HG03520 (cell line): ENCODE results near the gene MAP1LC3B2.

Experiments
- ATAC-seq: cut with Tn5 transposase; IDR thresholded peaks from one replicate; pipeline ENCODE4 v1.9.1; 2021; ENCODE audit warnings: mild to moderate bottlenecking, moderate library complexity; ENCODE audit not compliant: unreplicated experiment

The MAP1LC3B2 gene

GRCh38 chr12:116610971-116611541 lies 51.9 kb downstream of the MAP1LC3B2 start:
- no peak for ATAC-seq

- no peak for ATAC-seq
These were observed 53.3 kb downstream of the MAP1LC3B2 start for GRCh38 chr12:116612436-116612835.

DNA sequence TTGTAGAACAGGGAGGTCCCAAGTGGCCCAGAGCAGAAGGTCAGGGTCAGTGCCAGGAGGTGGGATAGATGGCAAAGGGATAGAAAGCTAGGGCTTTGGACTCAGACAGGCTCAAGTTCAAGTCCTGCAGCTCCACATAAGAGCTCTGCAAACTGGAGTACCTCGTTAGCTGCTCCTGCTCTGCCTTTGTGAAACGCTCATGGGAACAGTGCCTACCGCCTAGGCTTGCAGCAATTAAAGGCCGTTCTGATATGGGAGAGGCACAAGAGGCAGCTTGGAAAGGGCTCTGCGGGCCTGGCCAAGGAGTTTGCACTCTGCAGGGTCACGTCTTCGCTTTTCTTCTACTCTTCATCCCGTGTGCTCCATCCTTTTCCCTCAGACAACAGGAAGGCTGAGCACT lies 54.1 kb downstream of the MAP1LC3B2 start:
- no peak for ATAC-seq

GRCh38 chr12:116614194-116614915 lies 55.2 kb downstream of the MAP1LC3B2 start:
- ATAC-seq, result no peak

DNA sequence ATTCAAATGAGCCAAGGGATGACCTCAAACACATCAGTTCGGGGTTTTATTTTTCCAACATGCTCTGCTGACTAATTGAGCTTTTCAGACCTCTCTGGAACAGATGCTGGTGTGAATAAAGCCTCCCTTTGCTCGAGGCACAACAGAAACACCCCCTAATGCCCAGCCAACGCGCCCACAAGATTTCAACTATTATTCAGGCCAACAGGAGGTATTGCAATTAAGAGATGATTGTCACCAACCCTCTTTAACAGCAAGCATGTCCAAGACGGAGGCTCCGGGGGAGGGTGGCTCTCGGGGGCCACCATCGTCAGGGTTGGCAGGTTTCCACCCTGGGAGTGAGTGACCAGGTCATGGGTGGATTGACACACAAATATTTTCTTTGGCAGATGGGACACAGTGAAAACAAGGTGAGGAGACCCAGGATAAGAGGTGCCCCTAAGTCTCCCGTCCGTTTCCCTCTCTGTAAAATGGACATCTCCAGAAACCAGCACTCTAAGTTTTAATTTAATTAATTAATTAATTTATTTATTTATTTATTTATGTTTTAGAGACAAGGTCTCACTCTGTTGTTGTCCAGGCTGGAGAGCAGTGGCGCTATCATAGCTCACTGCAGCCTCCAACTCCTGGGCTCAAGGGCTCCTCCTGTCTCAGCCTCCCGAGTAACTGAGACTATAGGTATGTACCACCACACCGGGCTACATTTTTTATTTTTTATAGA lies 56.1 kb downstream of the MAP1LC3B2 start:
- ATAC-seq, result no peak

DNA sequence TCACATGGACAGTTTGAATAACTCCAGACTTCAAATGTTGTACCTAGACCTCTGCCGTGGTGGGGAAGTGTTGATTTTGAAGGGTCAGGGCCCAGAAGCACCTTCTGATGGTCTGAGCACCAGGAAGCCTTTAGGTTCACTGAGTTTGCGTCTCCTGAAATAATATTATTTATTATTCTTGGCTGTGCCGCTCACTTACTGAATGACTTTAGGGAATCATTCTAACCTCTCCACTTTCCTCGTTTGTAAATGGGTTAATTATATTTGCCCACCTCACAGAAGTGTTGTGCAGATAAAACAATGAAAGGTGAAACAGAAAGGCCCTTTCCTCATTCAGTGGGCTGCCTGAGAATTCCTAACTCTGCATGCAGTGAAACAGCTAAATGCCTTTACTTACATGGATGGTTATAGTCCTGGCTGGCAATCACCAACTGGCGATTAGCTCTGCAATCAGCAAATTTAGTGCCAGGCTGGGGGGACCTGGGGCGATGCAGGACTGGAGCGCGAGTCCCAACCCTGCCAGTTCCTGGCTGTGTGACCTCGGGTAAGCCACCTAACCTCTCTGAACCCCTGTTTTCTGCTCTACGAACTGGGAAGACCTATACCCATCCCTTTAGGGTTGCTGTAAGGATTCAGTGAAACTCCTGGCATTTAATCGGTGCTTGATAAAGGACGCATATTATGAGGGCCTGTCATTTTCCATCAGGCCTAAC lies 57.5 kb downstream of the MAP1LC3B2 start:
- no peak for ATAC-seq

GRCh38 chr12:116619246-116619645 lies 60.1 kb downstream of the MAP1LC3B2 start:
- ATAC-seq, result no peak

DNA sequence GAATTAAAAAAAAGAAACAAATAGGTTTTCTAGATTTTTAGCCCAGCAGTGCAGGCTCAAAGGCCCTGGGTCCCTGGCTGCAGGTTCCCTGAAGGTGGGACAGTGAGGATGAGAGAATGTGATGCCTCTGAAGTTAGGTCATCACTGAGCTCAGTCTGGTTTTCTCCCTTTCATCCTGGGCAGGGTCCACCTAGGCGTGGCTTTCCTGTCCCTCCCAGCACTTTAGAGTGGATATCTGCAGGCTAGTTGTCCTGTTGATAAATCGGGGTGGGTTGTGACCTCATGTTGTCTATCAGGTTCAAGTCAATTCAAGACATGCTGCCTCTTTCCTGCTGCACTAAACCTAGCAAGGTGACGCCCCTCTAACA lies 60.9 kb downstream of the MAP1LC3B2 start:
- no peak for ATAC-seq

DNA sequence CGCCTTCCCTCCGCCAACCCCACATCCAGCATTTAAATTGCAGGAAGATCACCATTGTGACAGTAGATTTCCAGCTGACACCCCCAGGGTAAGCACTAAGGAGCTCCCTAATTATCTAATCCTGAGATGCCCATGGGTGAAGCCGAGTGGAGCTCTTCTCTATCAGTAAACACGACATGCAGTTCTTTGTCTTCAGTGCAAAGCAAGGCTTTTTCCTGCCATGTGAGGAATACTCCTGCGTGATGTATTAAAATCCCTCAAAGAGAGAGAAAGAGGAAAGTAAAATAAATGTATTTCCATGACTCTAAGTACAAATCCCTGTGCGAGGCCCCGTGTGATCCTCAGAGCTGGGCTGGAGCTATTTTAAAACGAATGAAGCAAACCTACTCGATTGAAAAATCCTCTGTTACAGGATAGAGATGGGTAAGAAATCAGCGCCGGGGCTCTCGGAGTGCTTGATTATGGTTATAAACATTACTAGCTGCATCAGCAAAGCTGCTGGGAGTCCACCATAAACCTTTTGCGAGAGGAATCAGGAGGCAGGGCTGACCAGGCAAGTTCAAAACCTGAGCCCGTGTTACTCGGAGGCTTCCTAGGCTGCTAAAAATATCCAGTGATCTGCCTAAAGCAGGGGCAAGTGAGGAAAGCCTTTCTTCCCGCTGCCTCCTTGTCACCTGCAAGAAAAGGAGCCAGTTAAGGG lies 61.5 kb downstream of the MAP1LC3B2 start:
- no peak for ATAC-seq

GRCh38 chr12:116621194-116621593 lies 62.0 kb downstream of the MAP1LC3B2 start:
- no peak for ATAC-seq

DNA sequence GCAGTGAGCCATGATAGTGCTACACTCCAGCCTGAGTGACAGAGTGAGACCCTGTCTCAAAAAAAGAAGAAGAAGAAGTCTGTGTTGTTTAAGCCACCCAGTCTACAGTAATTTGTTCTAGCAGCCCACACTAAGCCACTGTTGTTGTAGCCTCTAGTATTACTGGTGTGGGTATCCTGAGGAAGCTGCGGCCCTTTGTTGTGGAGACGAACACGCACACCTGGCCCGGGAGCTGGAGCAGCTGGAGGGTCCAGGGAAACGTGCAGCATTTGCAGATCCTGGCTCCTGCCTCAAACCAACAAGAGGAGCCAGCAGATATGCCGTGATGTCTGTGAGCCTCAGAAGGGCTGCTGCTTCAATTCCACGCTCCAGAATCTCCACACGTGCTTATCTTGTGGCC lies 65.3 kb downstream of the MAP1LC3B2 start:
- no peak for ATAC-seq

GRCh38 chr12:116626153-116626552 lies 67.0 kb downstream of the MAP1LC3B2 start:
- no peak for ATAC-seq
